Astrocyte of the cerebellum (primary cell): ENCODE results near the gene TMCC3.

ENCODE experiments used
- DNase-seq: peaks from one replicate; pipeline ENCODE4 v3.0.0-alpha.2; 2011; ENCODE audit warnings: low read depth
- H3K4me3 ChIP-seq: 2 replicates; pipeline ENCODE4 v1.5.1; 2011; ENCODE audit warnings: mild to moderate bottlenecking, low read depth, low read length, moderate library complexity
- in situ Hi-C: cut with HindIII; loops from 2 replicates; pipeline ENCODE4 v1.10.0; 2017; ENCODE audit warnings: low sequenced_read_pairs
- TF ChIP-seq, protein P1 (sequence below): IDR thresholded peaks from 2 replicates; pipeline ENCODE4 v1.5.1; 2012; ENCODE audit warnings: low read length, low read depth, moderate library complexity, mild to moderate bottlenecking; ENCODE audit errors: missing control alignments

Gene TMCC3

DNA sequence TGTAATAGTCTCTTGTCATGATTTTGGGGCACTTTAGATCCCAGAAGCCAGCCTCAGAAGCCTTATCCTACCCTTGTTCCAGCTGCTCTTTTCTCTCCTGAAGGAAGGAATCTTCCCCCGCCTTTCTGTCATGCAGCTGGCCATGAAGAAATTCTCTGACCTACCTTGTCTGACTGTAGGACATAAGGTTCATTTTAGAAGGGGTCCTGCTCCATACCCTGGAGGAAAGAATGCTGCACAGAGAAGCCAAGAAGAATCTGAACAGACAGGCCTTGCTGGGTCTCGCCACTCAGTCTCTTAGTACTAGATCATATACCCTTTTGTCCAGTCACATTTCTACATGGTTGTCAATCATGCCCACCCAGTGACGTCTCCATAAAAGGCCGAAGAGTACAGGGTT lies 6.2 kb upstream of the TMCC3 start:
- TF ChIP-seq, protein P1, sequence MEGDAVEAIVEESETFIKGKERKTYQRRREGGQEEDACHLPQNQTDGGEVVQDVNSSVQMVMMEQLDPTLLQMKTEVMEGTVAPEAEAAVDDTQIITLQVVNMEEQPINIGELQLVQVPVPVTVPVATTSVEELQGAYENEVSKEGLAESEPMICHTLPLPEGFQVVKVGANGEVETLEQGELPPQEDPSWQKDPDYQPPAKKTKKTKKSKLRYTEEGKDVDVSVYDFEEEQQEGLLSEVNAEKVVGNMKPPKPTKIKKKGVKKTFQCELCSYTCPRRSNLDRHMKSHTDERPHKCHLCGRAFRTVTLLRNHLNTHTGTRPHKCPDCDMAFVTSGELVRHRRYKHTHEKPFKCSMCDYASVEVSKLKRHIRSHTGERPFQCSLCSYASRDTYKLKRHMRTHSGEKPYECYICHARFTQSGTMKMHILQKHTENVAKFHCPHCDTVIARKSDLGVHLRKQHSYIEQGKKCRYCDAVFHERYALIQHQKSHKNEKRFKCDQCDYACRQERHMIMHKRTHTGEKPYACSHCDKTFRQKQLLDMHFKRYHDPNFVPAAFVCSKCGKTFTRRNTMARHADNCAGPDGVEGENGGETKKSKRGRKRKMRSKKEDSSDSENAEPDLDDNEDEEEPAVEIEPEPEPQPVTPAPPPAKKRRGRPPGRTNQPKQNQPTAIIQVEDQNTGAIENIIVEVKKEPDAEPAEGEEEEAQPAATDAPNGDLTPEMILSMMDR = no peak
- no peak for DNase-seq
- H3K4me3 ChIP-seq = no peak overlapping the region
- in situ Hi-C loops = no loop called here

DNA sequence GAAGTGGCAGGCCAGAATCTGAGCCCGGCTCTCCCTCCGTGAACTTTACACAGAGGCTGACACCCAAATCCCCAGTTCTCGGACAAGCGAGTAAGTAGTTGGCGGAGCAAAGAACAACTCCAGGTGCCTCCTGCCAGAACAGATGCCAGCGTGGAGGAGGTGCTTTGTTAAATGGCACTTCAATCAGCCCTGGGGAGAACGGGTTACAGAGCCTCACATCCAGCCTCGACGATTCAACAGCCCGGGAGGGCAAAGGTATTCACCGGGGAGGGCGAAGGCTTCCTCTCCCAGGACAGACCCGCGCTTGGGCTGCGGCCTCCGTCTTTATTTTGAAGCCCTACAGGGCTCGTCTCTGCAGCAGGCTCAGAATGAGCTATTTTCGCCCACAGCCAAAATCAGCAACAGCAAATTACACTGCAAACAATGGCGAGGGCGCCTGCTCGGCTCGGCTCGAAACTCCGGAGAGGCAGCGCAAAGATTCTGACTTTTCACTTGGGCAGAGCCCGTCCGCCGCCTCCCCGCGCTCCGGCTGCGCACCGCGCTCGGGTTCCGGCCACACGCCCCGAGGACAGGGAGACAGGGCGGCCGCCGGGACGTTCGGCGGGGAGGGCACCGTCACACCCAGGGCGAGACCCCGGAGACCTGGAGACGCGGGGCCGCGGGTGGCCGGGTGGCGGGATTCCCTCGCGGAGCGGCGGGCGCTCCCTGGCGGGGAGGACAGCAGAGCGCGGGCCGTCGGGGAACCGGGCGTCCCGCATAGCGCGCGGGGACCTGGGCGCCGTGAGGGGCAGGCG lies 811 bp downstream of the TMCC3 start:
- H3K4me3 ChIP-seq = peak overlapping the region; percentile 44
- TF ChIP-seq, protein P1 = peak; percentile 40
- in situ Hi-C loops = no loop called here
- no peak for DNase-seq

DNA sequence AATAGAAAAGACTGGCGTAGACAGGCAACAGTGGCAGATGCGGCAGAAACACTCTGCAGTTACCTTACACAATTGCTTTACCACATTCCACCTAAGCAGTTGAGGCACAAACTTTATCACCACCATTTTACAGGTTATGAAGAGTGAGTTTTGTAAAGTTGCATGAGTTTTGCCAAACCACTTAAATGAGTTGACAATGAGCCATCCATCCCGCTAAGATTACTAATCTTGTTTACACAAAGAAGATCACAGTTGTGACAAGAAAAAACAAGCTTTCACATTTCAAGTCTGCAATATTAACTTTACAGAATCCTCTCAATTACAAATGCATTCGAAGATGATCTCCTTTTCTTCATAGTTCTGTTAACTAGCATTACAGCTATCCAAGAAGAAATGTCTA lies 1.8 kb downstream of the TMCC3 start:
- TF ChIP-seq, protein P1 = no peak
- in situ Hi-C loops = no loop called here
- no peak overlapping the region for H3K4me3 ChIP-seq
- no peak for DNase-seq

DNA sequence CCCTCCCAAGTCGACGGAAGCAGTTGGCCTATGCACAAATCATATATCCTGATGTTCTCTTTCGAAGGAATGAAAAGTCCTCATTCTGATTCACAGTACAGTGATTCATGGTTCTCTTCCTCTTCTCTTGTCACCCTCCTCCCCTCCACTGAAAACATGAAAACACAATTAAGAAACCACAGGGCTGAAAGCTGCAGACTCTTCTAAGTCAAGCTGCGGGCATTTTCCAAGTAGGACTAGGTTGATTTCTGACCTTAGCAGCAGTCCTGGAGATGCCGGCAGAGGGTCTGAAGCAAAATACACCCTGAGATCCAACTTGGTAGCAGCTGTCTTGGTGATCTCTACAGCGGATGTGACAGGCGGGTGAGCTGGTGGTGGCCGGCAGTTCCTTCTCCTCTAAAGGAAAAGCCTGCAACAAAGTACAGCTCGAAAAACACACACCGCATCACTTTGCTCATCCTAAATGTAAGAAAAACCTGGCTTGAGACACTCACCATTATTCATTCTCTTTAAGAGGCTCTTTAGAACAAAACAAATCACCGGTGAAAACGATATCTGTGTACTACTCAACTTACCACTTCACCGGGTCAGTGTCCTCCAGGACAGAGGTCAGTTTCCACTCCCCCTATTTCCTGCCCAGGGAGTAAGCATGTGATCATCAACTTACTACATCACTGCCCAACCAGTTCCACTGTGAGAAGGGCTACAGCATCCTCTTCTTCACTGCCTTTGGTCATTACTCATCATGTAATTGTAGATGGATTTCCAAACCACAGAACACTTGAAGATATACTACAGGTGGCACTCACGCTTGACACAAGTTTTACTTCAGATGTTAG lies 6.0 kb downstream of the TMCC3 start:
- in situ Hi-C loops = no loop called here
- no peak for DNase-seq
- no peak overlapping the region for H3K4me3 ChIP-seq
- TF ChIP-seq, protein P1 = no peak

DNA sequence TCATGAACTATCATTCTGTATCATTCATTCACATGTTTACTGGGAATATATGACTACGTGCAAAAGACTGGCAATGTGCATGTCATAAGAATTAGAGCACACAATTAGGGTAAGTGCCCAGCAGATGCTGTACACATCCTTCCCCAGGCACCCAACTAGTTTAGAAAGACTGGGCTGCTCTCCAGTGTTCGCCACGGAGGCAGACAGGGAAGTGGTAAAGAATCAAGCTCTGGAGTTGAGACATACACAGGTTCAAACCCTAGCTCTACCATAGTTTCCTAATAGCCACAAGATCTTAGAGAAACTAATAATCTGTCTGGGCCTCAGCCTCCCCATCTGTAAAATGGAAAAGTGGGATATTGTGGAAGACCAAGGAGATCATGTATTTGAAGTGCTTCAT lies 6.8 kb downstream of the TMCC3 start:
- TF ChIP-seq, protein P1 = no peak
- no peak for DNase-seq
- H3K4me3 ChIP-seq = no peak overlapping the region
- in situ Hi-C loops = no loop called here

DNA sequence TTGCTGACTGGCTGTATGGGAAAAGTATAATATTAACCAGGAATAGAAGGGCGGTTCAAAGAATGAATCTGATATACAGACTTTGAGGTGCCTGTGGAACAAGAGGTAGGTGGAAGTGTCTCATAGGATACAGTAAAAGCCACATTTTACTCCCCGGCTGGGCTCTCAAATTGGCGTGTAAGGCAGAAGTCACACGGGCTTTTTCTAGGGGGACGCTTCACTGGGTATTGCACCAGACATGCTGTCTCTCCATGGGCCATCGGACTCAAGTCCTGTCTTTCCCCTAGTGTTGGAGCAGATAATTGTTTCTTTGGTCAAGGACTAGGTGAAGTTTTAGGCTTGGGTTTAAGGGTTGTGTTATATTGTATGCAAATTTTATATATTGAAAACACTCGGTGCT lies 9.1 kb downstream of the TMCC3 start:
- DNase-seq = no peak
- in situ Hi-C loops = no loop called here

More for the DNA sequence above, 9.1 kb downstream of the TMCC3 start:
- TF ChIP-seq, protein P1 = no peak
- no peak overlapping the region for H3K4me3 ChIP-seq
